ENCODE data around the gene PARD3B. TPM values are rescaled to one million over a fixed set of nuclear protein-coding genes. Genes with fewer than 3 reads are reported as not detected.

Gene PARD3B
- total RNA-seq, 1 donor from 2014 or later, result 0.66 TPM

DNA sequence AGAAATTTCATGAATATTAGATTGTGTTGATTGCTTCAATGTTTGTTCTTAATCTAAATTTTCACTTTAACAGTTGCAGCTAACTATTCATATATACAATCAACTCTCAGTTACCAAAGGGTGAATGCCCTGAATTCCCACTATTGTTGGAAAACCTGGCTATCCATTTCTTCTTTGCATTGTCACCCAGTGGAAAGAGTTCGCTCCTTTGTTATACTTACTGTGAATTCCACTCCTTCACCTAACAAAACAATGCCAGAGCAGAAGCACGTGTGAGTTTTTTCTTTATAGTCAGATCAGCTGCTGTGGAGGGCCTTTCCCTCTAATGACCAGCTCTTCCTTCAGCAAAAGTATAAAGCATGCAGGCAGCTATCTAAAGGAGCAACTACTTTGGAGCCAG lies 727.9 kb downstream of the PARD3B start:
- Mint-ChIP-seq H3K27ac (ENCODE audit: unreplicated experiment) (no peak overlapping the region), H3K4me1 (ENCODE audit: low read depth, unreplicated experiment) (peaks cover 7% of the 10 kb centered on the region), H3K36me3 (ENCODE audit: unreplicated experiment) (no peaks in the 10 kb centered on the region), H3K4me3 (ENCODE audit: unreplicated experiment) (no peak overlapping the region), H3K9me3 (ENCODE audit: unreplicated experiment) (peaks cover 2% of the 10 kb centered on the region), H3K27me3 (ENCODE audit: unreplicated experiment) (no peaks in the 10 kb centered on the region)
- TF ChIP-seq CTCF (IDR thresholded peaks at IDR 0.05; ENCODE audit: partially characterized antibody, unreplicated experiment), result no peak
- DNase-seq, result no peak

GRCh38 chr2:205273627-205274026 lies 728.4 kb downstream of the PARD3B start:
- Mint-ChIP-seq H3K27ac (ENCODE audit: unreplicated experiment) (no peak overlapping the region), H3K9me3 (ENCODE audit: unreplicated experiment) (peaks cover 2% of the 10 kb centered on the region), H3K36me3 (ENCODE audit: unreplicated experiment) (no peaks in the 10 kb centered on the region), H3K27me3 (ENCODE audit: unreplicated experiment) (no peaks in the 10 kb centered on the region), H3K4me1 (ENCODE audit: low read depth, unreplicated experiment) (peaks cover 7% of the 10 kb centered on the region), H3K4me3 (ENCODE audit: unreplicated experiment) (no peak overlapping the region)
- DNase-seq, result no peak
- no peak for TF ChIP-seq CTCF (IDR thresholded peaks at IDR 0.05; ENCODE audit: partially characterized antibody, unreplicated experiment)

GRCh38 chr2:205274801-205275200 lies 729.5 kb downstream of the PARD3B start:
- no peaks in the 10 kb centered on the region for H3K27me3 Mint-ChIP-seq (ENCODE audit: unreplicated experiment)
- no peak overlapping the region for H3K4me3 Mint-ChIP-seq (ENCODE audit: unreplicated experiment)
- peaks cover 7% of the 10 kb centered on the region for H3K4me1 Mint-ChIP-seq (ENCODE audit: low read depth, unreplicated experiment)
- no peak for TF ChIP-seq CTCF (IDR thresholded peaks at IDR 0.05; ENCODE audit: partially characterized antibody, unreplicated experiment)
- no peaks in the 10 kb centered on the region for H3K36me3 Mint-ChIP-seq (ENCODE audit: unreplicated experiment)
- no peak overlapping the region for H3K27ac Mint-ChIP-seq (ENCODE audit: unreplicated experiment)
- peaks cover 2% of the 10 kb centered on the region for H3K9me3 Mint-ChIP-seq (ENCODE audit: unreplicated experiment)
- DNase-seq, result no peak

GRCh38 chr2:205276116-205276777 lies 731.0 kb downstream of the PARD3B start:
- no peak overlapping the region for H3K27ac Mint-ChIP-seq (ENCODE audit: unreplicated experiment)
- no peak for DNase-seq

More at GRCh38 chr2:205276116-205276777, 731.0 kb downstream of the PARD3B start:
- Mint-ChIP-seq H3K4me1 (ENCODE audit: low read depth, unreplicated experiment) (peaks cover 7% of the 10 kb centered on the region), H3K4me3 (ENCODE audit: unreplicated experiment) (no peak overlapping the region), H3K27me3 (ENCODE audit: unreplicated experiment) (no peaks in the 10 kb centered on the region), H3K9me3 (ENCODE audit: unreplicated experiment) (peaks cover 2% of the 10 kb centered on the region), H3K36me3 (ENCODE audit: unreplicated experiment) (no peaks in the 10 kb centered on the region)
- no peak for TF ChIP-seq CTCF (IDR thresholded peaks at IDR 0.05; ENCODE audit: partially characterized antibody, unreplicated experiment)
